Liver (tissue), 9 donors: ENCODE results near the gene TRAK1. TPM values are rescaled to one million over a fixed set of nuclear protein-coding genes. Genes with fewer than 3 reads are reported as not detected.

Experiments
- DNase-seq: peaks from one replicate; pipeline ENCODE4 v3.0.0-alpha.2; 2017; ENCODE audit warnings: low spot score
- H3K27ac ChIP-seq, 2 donors: one replicate each; pipeline ENCODE4 v1.7.0; 2013; ENCODE audit warnings: inconsistent platforms in 2 of 2, low read length in 2 of 2, control low read depth in 1 of 2, low read depth in 1 of 2, mild to moderate bottlenecking in 1 of 2
- H3K27me3 ChIP-seq, 4 donors: one replicate each; pipeline versions ENCODE4 v1.6.1 to v1.7.0; 2013; ENCODE audit warnings: low read length in 3 of 4, inconsistent platforms in 1 of 4, mild to moderate bottlenecking in 1 of 4, moderate library complexity in 1 of 4; ENCODE audit not compliant: control insufficient read depth in 4 of 4, insufficient read depth in 4 of 4
- H3K36me3 ChIP-seq, 4 donors: one replicate each; pipeline versions ENCODE4 v1.6.1 to v1.7.0; 2013; ENCODE audit warnings: low read length in 3 of 4, mild to moderate bottlenecking in 3 of 4, low read depth in 1 of 4, moderate library complexity in 1 of 4; ENCODE audit not compliant: control insufficient read depth in 4 of 4, insufficient read depth in 3 of 4
- H3K4me1 ChIP-seq, 4 donors: one replicate each; pipeline versions ENCODE4 v1.6.1 to v1.7.0; 2013; ENCODE audit warnings: low read length in 3 of 4, mild to moderate bottlenecking in 3 of 4, moderate library complexity in 1 of 4; ENCODE audit not compliant: control insufficient read depth in 4 of 4, insufficient read depth in 4 of 4
- H3K4me3 ChIP-seq, 3 donors: one replicate each; pipeline versions ENCODE4 v1.6.1 to v1.7.0; 2013; ENCODE audit warnings: low read length in 3 of 3, control low read depth in 1 of 3, low read depth in 1 of 3, mild to moderate bottlenecking in 1 of 3
- H3K9ac ChIP-seq, 2 donors: one replicate each; pipeline ENCODE4 v1.7.0; 2013; ENCODE audit warnings: low read length in 2 of 2, mild to moderate bottlenecking in 2 of 2, moderate library complexity in 2 of 2, control low read depth in 1 of 2, low read depth in 1 of 2
- H3K9me3 ChIP-seq, 4 donors: one replicate each; pipeline versions ENCODE4 v1.6.1 to v1.7.0; 2013; ENCODE audit warnings: low read length in 3 of 4; ENCODE audit not compliant: control insufficient read depth in 4 of 4
- ATF3 ChIP-seq: IDR thresholded peaks from 2 replicates; pipeline ENCODE4 v1.6.1; 2016; ENCODE audit warnings: antibody characterized with exemption
- CTCF ChIP-seq: fragments of 150-350 bp; IDR thresholded peaks from 2 replicates; pipeline ENCODE4 v1.5.1; 2017; ENCODE audit warnings: improper control_type of control experiment, low read depth, low read length; ENCODE audit not compliant: missing input control
- EGR1 ChIP-seq, 2 donors: IDR thresholded peaks; 2 replicates each; pipeline ENCODE4 v1.6.1; 2016 to 2018; ENCODE audit warnings: antibody characterized with exemption in 2 of 2, low read depth in 2 of 2
- FOXA1 ChIP-seq: IDR thresholded peaks from 2 replicates; pipeline ENCODE4 v1.6.1; 2016; ENCODE audit warnings: antibody characterized with exemption
- FOXA2 ChIP-seq: IDR thresholded peaks from 2 replicates; pipeline ENCODE4 v1.6.1; 2016; ENCODE audit warnings: antibody characterized with exemption
- GABPA ChIP-seq, 2 donors: IDR thresholded peaks in 1 of 2; conservative IDR thresholded peaks in 1 of 2; 2 replicates each; pipeline ENCODE4 v1.6.1; 2016; ENCODE audit warnings: antibody characterized with exemption in 2 of 2, mild to moderate bottlenecking in 1 of 2, moderate library complexity in 1 of 2
- HNF4A ChIP-seq, 2 donors: conservative IDR thresholded peaks; 2 replicates each; pipeline ENCODE4 v1.6.1; 2016; ENCODE audit warnings: antibody characterized with exemption in 2 of 2, mild to moderate bottlenecking in 2 of 2
- HNF4G ChIP-seq: IDR thresholded peaks from 2 replicates; pipeline ENCODE4 v1.6.1; 2016; ENCODE audit warnings: antibody characterized with exemption
- JUND ChIP-seq, 2 donors: IDR thresholded peaks; 2 replicates each; pipeline ENCODE4 v1.6.1; 2016; ENCODE audit warnings: antibody characterized with exemption in 2 of 2
- MAX ChIP-seq: IDR thresholded peaks from 2 replicates; pipeline ENCODE4 v1.6.1; 2016; ENCODE audit warnings: antibody characterized with exemption
- NR2F2 ChIP-seq: IDR thresholded peaks from 2 replicates; pipeline ENCODE4 v1.6.1; 2016; ENCODE audit warnings: antibody characterized with exemption
- RAD21 ChIP-seq, 2 donors: IDR thresholded peaks; 2 replicates each; pipeline ENCODE4 v1.6.1; 2016; ENCODE audit warnings: antibody characterized with exemption in 2 of 2, mild to moderate bottlenecking in 2 of 2
- REST ChIP-seq: IDR thresholded peaks from 2 replicates; pipeline ENCODE4 v1.6.1; 2016; ENCODE audit warnings: antibody characterized with exemption, mild to moderate bottlenecking
- RXRA ChIP-seq, 2 donors: IDR thresholded peaks; 2 replicates each; pipeline ENCODE4 v1.6.1; 2017 to 2018; ENCODE audit warnings: antibody characterized with exemption in 2 of 2, mild to moderate bottlenecking in 1 of 2
- YY1 ChIP-seq: IDR thresholded peaks from 2 replicates; pipeline ENCODE4 v1.6.1; 2016; ENCODE audit warnings: antibody characterized with exemption, mild to moderate bottlenecking
- ZBTB33 ChIP-seq: IDR thresholded peaks from 2 replicates; pipeline ENCODE4 v1.6.1; 2016; ENCODE audit warnings: antibody characterized with exemption
- WGBS: extraction: QIAGEN DNeasy Blood & Tissue Kit; methylation state at CpG from one replicate; pipeline ENCODE4 v1.1.7; 2013; 5-methylcytosine and 5-hydroxymethylcytosine counted together
- polyA plus RNA-seq, 2 donors: library from polyadenylated mRNA; stranded (reverse) in 1 of 2; unstranded in 1 of 2; fragments of 200-250 nt in 1 of 2; fragments of >200 nt in 1 of 2; fragmentation: Nextera tagmentation in 1 of 2; extraction: Ambion mirVana in 1 of 2; gene quantifications; one replicate each; pipeline versions ENCODE4 v1.2.1 to v1.2.3, GENCODE V29; 2013 to 2015
- total RNA-seq, 2 donors: library from RNA; depleted of rRNA; stranded (reverse); fragments of >200 nt; gene quantifications; one replicate each; pipeline ENCODE4 v1.2.3, GENCODE V29; 2014
- donor health status: healthy.
- donor health status: healthy.
- donor health status: healthy.
- donor health status: healthy.
- donor health status: healthy.

The TRAK1 gene
- total and polyA plus RNA-seq, 4 donors, result 3.4 to 21.7 (median 8.6) TPM

GRCh38 chr3:42190701-42191442 is 99.7 kb downstream of the TRAK1 start:
- no peak overlapping the region for H3K27ac ChIP-seq
- no peaks in the 10 kb centered on the region for H3K9me3 ChIP-seq
- peaks cover 2 to 24% (median 11%) of the 10 kb centered on the region in 4 donors for H3K4me1 ChIP-seq
- no peaks in the 10 kb centered on the region for H3K27me3 ChIP-seq
- H3K4me3 ChIP-seq, result no peak overlapping the region
- DNase-seq, result peak; percentile 84
- H3K9ac ChIP-seq, result no peak overlapping the region
- 57% methylated on average over 11 of the region's 11 CpGs for WGBS
- H3K36me3 ChIP-seq, result peaks cover 1 to 32% (median 14%) of the 10 kb centered on the region in 4 donors
- TF ChIP-seq RAD21 (IDR thresholded peaks at IDR 0.05) (peak; percentile 89 to 92), JUND (IDR thresholded peaks at IDR 0.05) (no peak), GABPA (IDR thresholded peaks at IDR 0.05 in 1 of 2, conservative IDR thresholded peaks at IDR 0.05 in 1 of 2) (no peak), ATF3 (no peak), REST (no peak), ZBTB33 (no peak), FOXA2 (no peak), EGR1 (IDR thresholded peaks at IDR 0.05; ENCODE audit: low read depth in 2 of 2) (no peak), HNF4G (no peak), HNF4A (conservative IDR thresholded peaks at IDR 0.05) (no peak), YY1 (no peak), RXRA (IDR thresholded peaks at IDR 0.05) (no peak), NR2F2 (no peak), FOXA1 (no peak), CTCF (peak; percentile 74), MAX (no peak)
